ENCODE results near the gene SYNJ1. TPM values are rescaled to one million over a fixed set of nuclear protein-coding genes. Genes with fewer than 3 reads are reported as not detected.

SYNJ1 gene
- total RNA-seq, 1 donor from 2014 or later = 15.5 TPM

- TF ChIP-seq CTCF (IDR thresholded peaks at IDR 0.05) = no peak
- H3K36me3 Mint-ChIP-seq (ENCODE audit: unreplicated experiment) = no peaks in the 10 kb centered on the region
- H3K27ac Mint-ChIP-seq (ENCODE audit: unreplicated experiment) = no peak overlapping the region
- H3K9me3 Mint-ChIP-seq (ENCODE audit: unreplicated experiment) = no peaks in the 10 kb centered on the region
- no peak overlapping the region for H3K4me3 Mint-ChIP-seq (ENCODE audit: unreplicated experiment)
- no peaks in the 10 kb centered on the region for H3K4me1 Mint-ChIP-seq (ENCODE audit: unreplicated experiment)
- no peak for DNase-seq (ENCODE audit: extremely low spot score, unreplicated experiment)
- H3K27me3 Mint-ChIP-seq (ENCODE audit: unreplicated experiment) = no peaks in the 10 kb centered on the region
These were observed 17.6 kb downstream of the SYNJ1 start for GRCh38 chr21:32710069-32710784.

- no peak for DNase-seq (ENCODE audit: extremely low spot score, unreplicated experiment)
- peaks cover 5% of the 10 kb centered on the region for H3K36me3 Mint-ChIP-seq (ENCODE audit: unreplicated experiment)
- H3K9me3 Mint-ChIP-seq (ENCODE audit: unreplicated experiment) = no peaks in the 10 kb centered on the region
- no peak overlapping the region for H3K27ac Mint-ChIP-seq (ENCODE audit: unreplicated experiment)
- no peak for TF ChIP-seq CTCF (IDR thresholded peaks at IDR 0.05)
- no peaks in the 10 kb centered on the region for H3K27me3 Mint-ChIP-seq (ENCODE audit: unreplicated experiment)
- no peak overlapping the region for H3K4me3 Mint-ChIP-seq (ENCODE audit: unreplicated experiment)
- H3K4me1 Mint-ChIP-seq (ENCODE audit: unreplicated experiment) = no peaks in the 10 kb centered on the region
These were observed 19.7 kb downstream of the SYNJ1 start for GRCh38 chr21:32708069-32708468.

GRCh38 chr21:32705901-32706300 is 21.9 kb downstream of the SYNJ1 start:
- H3K4me1 Mint-ChIP-seq (ENCODE audit: unreplicated experiment) = peaks cover 2% of the 10 kb centered on the region
- no peaks in the 10 kb centered on the region for H3K27me3 Mint-ChIP-seq (ENCODE audit: unreplicated experiment)
- H3K27ac Mint-ChIP-seq (ENCODE audit: unreplicated experiment) = no peak overlapping the region
- no peak overlapping the region for H3K4me3 Mint-ChIP-seq (ENCODE audit: unreplicated experiment)
- H3K9me3 Mint-ChIP-seq (ENCODE audit: unreplicated experiment) = no peaks in the 10 kb centered on the region
- no peak for TF ChIP-seq CTCF (IDR thresholded peaks at IDR 0.05)
- no peak for DNase-seq (ENCODE audit: extremely low spot score, unreplicated experiment)
- peaks cover 6% of the 10 kb centered on the region for H3K36me3 Mint-ChIP-seq (ENCODE audit: unreplicated experiment)

GRCh38 chr21:32705139-32705538 is 22.7 kb downstream of the SYNJ1 start:
- TF ChIP-seq CTCF (IDR thresholded peaks at IDR 0.05) = no peak
- Mint-ChIP-seq H3K4me3 (ENCODE audit: unreplicated experiment) (no peak overlapping the region), H3K4me1 (ENCODE audit: unreplicated experiment) (peaks cover 2% of the 10 kb centered on the region), H3K27ac (ENCODE audit: unreplicated experiment) (no peak overlapping the region), H3K9me3 (ENCODE audit: unreplicated experiment) (no peaks in the 10 kb centered on the region), H3K27me3 (ENCODE audit: unreplicated experiment) (no peaks in the 10 kb centered on the region), H3K36me3 (ENCODE audit: unreplicated experiment) (peaks cover 6% of the 10 kb centered on the region)
- DNase-seq (ENCODE audit: extremely low spot score, unreplicated experiment) = no peak

GRCh38 chr21:32702702-32703101 is 25.1 kb downstream of the SYNJ1 start:
- no peak for DNase-seq (ENCODE audit: extremely low spot score, unreplicated experiment)
- H3K9me3 Mint-ChIP-seq (ENCODE audit: unreplicated experiment) = no peaks in the 10 kb centered on the region
- peaks cover 13% of the 10 kb centered on the region for H3K36me3 Mint-ChIP-seq (ENCODE audit: unreplicated experiment)
- H3K27ac Mint-ChIP-seq (ENCODE audit: unreplicated experiment) = no peak overlapping the region
- H3K4me1 Mint-ChIP-seq (ENCODE audit: unreplicated experiment) = peaks cover 2% of the 10 kb centered on the region
- H3K4me3 Mint-ChIP-seq (ENCODE audit: unreplicated experiment) = no peak overlapping the region
- no peaks in the 10 kb centered on the region for H3K27me3 Mint-ChIP-seq (ENCODE audit: unreplicated experiment)
- TF ChIP-seq CTCF (IDR thresholded peaks at IDR 0.05) = no peak
